Stimulated activated CD4-positive, alpha-beta T cell treated with anti-CD3 and anti-CD28 coated beads, Interleukin-15, amount 100 ng/mL, for 24 hours (primary cell): Measurements from ENCODE around the gene TMEM182.

Experiments used
- DNase-seq: peaks from one replicate; pipeline ENCODE4 v3.0.0-alpha.2; 2020

The TMEM182 gene

DNA sequence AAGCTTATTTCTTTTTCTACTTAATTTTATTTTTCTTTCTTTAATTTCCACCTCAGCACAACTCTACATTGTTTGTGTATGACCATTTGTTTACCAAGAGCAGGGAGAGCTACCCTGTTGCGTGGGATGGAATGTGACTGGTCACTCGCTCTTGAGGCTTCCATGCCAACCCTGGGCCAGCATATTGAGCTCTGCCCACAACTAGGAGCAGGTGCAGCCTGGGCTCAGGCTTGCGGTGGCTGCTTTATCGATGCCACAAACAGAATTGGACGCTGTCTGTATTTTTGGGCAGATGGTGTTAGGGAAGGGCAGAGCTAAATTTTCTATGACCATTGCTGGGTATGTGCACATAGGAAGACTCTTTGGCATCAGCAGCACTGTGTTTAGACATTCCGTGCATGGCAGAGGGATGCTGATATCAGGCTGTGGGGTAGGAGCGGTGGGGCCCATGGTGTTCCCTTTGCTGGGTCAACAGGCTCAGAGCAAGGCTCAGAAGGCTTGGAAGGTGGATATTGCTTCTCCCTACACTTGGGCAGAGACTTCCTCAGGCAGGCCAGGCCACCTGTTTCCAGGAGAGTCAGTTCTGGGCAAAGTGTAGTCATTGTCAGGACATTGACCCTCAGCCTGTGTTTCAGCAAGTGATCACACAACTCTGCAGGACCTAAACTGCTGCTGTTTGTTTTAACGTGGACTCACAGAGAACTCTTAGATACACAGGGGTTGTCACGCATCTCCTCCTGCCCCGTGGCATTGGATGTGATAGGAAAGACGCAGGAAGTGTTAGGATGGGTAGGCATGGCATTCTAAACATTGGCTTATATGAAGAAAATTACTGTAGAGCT is 40.2 kb downstream of the TMEM182 start:
- DNase-seq = no peak

DNA sequence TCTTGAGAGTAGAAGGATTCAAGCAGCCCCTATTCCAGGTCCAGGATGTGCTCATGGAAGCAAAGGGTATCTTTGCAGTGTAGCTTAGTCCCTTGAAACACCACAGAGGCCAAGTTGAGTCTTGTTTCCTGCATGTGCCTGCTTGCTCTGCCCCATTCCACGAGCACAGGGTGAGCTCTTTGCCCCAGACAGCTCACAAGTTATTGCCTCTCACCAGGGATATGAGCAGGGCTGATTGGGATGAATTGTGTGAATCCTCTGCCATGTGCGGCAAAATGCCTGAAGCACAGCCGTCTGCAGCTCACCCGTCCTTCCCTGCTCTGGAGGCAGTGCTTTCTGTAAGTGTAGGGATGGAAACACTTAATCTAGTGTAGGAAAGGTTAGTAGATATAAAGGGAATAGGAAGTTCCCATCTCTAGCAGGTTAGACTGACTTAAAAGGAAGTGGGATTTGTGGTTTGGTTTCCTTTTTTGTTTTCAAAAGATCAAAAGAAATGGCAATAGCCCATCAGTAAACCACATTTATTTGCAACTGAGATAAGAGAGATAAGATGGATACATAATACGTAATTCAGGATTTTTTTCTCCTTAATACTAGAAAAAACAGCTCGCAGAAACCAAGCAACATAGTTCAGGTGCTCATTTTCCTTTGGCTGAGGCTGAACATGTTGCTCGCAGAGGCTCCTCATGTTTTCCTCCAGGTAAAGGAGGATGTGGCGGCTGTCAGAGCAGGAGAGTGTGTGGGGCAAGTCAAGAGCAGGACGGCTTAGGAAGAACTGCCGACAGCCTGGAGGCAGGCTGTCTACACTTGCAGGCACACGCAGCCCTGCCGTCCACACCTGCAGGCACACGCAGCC is 41.4 kb downstream of the TMEM182 start:
- DNase-seq = peak; percentile 16

DNA sequence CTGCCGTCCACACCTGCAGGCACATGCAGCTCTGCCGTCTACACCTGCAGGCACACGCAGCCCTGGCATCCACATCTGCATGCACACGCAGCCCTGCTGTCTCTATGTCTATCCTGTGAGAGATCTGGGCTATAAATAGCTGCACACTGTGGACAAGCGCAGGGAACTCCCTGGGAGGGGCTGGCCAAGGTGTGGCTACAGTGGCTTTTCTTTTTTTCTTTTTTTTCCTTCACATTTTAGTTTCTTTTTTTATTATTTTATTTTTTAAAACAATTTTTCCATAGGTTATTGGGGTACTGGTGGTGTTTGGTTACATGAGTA is 42.0 kb downstream of the TMEM182 start:
- no peak for DNase-seq

DNA sequence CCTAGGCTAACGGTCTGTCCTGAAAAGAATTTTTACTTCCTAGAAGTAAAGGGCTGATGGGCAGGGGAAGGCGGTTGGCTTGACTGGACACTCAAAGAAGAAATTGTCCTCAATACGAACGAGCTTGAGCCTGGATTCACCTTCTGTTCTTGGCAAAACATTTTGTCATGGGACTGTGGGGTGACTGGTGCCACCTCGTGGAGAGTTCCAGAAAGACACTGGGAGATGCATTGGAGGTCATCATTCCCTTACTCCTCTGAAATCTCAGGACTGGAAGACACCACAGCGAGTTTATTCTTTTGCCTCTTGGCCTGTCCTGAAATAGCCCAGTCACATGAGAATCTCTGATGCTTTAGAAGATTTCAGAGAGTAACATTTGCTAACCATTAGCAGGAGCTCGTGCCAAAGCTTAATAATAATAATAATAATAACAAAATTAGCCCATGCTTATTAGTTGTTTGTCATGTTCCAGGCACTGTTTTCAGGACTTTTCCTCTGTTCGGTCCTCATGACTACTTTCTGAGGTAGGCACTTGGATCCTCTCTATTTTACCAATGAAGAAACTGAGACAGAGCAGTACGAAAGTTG is 44.5 kb downstream of the TMEM182 start:
- peak; percentile 64 for DNase-seq

DNA sequence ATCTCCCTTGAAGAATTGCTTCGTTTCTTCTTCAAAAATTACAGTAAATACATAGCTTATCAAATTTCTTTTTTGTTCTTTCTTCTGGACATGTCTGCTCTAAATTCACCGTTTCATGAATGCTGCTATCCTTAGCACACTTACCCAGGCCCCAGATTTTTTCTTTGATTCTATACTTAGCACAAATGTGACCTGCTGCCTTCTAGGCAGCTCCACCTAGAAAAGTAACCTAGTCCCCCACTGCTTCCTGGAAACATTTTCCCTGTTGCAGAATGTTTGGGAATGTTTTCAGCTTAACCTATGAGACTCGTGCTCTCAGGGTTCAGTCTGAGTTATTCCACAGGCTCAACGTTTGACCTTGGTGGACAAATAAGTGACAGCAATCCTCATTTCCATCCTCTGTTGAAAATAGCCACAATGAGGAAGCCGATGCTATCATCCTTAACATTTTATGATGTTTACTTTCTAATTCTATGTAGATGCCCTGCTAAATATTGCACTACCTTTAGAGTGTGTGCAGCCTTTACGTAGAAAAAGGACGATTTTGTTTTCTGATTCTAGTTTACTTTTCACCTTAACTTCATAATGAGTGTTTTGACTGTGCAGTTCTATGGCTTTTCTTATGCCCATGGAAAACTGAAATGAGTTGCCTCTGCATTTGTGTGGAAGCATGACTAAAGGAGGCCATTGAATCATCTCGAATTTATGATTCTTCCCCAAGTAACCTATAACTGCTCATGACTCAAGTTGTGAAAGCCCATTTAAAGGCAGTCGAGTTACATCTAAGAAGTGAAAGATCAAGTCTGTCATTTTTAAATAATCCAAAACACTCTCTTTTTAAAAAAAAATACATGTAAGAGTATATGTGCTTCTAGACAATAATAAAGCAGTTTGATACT is 47.7 kb downstream of the TMEM182 start:
- no peak for DNase-seq

DNA sequence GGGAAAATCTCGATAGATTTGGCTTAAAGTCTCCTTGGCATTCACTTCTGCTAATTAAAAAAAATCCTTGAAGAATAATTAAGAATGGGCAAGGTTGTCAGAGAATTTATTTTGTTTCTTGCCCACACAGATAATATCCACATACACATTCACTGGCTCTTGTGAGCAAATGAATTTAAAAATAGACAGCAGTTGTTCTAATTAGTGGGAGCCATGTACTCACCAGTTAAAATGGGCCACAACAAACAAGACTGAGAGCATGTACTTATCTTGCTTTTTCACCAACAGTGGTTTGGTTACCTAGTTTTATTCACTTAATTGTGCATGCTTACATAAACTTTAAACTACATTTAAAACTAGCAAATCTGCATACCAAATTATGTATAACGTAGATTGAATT is 53.5 kb downstream of the TMEM182 start:
- DNase-seq = no peak

DNA sequence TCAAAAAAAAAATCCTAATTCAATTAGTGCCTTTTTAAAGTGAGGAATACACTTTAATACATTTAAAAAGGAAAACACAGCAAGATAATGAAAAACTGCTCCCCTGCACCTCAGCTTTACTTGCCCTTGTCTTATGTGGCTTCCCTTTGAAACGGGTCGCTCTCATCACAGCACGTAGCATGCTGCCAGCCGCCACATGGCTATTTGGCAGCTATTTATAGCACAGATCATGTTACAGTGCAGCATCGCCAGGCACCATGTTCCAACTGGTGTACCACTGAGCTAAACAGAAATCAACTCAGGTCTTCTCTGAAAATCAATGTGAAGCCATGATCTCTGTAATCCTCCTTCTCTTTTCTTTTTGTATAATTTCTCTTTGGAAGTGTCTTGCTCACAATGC is 65.1 kb downstream of the TMEM182 start:
- no peak for DNase-seq

DNA sequence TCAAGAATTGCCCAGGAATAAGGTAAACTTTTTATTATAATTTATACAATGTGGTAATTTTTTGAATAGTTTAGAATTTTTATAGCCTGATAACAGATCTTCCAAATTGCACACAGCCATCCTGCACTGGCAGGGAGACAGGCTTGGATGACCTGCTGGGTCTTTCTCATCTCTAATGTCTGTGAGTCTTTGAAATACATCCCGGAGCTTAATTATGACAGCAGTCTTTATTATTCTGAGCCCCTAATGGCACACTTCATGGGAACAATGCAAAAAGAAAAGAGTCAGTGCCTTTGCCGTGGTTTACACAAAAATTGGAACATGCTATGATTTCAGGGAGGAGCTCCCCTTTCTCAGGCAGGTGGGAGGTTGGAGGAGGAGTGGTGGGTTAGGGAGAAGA is 71.0 kb downstream of the TMEM182 start:
- DNase-seq = no peak

DNA sequence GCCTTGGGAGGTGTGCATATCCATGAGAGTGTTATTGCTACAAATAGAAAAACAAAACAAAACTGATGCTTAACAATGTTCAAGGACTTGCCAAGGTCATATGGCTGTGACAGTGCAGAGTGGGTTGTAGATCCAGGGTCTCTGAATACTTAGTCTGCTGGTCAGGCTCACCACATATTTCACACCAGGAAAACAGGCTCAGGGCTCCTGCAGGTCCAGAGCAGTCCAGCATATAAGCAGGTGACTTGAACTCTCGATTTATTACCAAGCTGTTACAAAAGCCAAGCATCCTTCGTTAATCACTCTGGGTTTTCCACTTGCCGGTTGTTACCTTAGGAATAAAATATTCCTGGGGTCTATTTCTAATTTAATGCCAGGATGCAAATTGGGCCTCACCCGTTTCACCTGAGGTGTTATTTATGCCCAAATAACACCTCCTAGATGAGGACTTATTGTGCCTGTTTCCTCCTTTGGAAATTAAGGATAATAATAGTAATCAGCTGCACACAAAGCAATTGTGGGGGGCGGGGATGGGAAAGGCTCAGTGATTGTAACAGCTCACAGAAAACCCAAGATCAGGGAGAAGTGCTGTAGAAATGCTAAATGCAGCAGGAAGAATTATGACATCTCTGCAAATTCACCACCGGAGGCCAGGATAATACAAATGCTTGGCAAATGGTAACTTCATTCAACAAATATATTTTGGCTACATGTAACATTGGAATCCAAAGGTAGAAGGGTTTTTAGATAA is 72.9 kb downstream of the TMEM182 start:
- DNase-seq = no peak

DNA sequence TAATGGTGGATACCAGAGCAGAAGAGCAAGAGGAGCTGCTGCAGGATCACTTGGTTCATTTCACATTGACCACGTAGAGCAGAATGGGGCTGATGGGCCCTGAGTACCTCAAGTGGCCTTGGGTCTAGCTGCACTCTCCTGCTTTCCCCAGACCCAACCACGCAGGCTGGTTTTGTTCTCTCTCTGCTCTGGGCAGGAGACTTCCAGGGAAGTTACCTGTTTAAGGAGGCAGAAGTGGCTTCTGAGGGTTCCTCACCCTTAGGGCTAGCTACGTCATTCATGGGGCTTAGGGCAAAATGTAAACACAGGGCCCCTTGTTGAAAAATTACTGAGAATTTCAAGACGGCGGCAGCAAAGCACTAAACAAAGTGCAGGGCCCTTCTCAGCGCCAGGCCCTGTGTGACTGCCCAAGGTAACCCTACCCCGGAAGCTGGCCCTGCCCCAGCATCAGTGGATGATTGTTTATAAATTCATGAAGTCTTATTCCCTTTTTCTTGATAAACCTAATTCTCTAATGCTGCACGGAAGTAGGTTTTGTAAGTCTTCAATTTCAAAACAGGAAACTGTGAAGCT is 75.9 kb downstream of the TMEM182 start:
- no peak for DNase-seq

DNA sequence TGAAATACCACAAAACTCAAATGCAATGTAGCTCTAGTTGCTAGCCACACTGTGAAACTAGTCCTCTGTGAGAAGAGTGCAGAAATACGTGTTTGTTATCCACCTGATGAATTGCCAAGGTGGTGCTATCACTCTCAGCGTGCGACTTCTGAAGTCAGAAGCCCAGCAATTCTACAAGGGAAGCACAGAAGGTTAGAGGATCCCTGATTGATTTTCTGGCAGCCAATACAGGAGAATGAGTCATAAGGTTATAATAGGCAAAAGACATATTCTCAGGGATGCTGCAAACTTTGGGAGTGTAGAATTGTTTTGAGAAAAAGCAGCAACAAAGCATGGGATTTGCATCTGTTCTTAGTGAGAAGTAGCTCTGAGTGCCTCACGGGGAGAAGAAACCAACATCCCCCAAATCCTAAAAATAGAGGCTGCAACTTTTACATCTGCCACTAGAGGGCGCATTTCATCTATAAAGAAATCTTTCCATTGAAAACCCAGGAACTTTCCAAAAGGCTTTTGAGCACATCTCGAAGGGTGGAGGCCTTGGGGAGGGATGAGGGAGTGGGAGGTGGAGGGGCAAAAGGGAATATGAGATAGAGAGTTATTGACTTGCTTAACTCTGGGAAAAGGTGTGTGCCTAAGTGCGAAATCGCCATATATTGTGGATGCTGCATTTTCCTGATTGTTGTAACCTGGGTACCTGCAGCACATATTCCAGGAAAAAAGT is 78.0 kb downstream of the TMEM182 start:
- DNase-seq = peak; percentile 39

DNA sequence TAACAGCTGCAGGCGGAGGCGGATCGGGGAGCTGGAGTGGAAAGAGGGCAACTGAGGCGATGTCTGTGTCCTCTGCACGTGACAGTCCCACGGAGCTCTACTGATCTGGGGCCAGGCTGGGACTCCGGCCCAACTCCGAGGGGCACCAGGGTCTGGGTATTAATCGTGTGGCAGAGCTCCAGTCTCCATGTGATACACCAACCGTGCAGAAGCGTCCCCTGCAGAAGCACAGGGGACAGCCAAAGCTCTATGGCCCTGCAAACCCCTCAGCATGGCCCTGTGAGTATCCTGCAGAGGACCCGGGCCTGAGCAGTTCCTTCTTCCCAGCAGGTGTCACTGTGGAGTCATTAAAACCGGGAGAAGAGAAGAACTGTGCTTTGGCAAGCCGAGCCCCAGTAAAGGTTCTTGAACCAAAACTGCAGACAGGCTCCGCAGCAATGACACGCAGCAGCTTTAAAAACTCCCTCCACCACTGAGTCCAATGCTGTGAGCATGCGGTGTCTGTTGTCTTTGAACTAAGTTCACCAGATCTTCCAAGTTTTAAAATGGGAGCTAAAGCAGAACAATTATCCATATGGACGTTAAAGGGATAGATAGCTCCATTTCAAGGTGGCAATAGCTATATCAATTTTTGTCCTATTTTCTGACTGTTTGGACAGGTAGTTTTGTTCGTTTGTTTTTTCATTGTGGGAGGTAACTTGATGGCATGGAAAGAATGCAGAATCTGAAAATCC is 79.4 kb downstream of the TMEM182 start:
- DNase-seq = peak; percentile 52

DNA sequence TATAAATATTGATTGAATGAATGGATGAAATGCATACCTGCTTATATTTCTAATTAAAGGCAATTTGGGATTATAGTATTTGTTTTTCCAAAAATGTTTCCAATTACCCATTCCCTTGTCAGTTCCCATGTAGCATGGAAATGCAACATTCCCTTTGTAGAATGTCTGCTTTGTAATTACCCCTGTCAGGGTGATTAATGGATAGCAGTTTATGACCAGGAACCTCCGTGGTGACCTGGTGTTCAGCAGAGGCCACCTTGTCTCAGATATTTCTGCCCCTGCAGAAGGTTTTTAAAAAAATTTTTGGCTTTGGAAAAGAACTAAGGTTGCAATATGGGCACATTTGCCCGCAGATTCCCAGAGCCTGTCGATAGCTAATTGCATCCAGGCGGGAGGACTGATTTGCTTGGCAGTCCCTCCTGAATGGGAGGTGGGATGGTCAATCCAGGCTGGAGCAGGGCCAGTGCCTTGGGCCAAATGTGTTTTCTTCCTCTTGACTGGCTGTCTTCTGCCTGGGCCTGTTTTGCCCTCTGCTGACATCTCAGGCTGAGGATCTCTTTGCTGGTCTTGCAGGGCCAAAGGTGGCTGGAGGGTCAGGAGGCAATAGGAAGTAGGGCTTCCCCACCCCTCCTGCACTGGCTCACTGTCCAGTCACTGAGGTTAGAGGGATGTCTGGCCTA is 82.1 kb downstream of the TMEM182 start:
- no peak for DNase-seq

DNA sequence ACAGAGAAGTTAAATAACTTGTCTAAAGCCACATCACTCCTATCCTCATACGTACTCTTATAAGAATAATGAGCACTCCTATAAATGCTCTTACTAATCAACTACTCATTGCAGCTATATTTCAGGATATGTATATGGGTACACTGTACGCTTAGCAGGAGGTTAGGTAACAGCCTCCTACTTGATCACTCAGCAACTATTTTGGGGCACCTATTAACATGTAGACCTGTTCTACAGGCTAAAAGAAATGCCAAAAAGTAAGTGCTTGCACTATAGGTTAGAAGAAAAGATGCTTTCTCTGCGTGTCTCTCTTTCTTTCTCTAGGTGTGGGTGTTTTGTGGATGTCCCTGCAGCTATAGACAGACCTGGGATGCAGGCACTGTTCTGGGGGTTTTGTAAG is 83.1 kb downstream of the TMEM182 start:
- no peak for DNase-seq

DNA sequence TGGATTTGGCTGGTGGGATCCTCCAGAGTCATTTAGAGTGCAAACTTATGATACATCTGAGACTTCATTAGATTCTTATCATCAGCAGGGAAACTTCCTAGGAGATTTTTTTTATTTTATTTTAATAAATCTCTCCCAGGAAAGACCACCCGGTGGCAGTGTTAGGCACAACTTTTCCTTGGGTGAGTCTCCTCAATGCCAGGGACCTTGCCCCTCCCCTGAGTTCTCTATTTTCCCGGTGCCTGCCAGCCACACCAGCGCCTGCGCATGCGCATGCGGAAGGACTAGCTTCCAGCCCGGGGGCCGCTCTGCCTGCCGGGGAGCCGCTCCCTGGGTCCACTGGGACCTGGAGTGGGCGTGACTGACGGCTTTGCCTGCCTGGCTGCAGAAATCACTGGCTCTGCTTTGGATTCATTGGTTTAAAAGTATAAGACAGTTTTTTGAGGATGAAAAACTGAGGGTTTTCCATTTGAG is 86.6 kb downstream of the TMEM182 start:
- peak; percentile 62 for DNase-seq

DNA sequence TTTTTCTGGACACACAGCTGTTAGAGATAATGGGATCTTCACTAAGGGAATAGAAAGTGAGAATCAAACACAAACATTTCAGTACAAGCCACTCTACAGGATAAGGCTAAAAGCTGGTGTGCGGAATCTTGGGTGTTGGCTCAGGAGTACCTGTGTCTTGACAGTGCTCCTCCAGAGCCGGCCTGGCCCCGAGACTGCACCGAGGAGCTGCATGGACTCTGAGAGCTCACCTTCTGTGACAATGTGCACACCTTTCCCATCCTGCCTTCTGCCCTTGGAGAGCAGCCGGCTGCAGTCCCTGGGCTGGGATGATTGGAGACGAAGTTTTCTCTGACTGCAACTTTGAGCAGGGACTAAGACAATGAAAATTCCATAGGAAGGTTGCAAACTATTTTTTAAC is 89.1 kb downstream of the TMEM182 start:
- DNase-seq = no peak

DNA sequence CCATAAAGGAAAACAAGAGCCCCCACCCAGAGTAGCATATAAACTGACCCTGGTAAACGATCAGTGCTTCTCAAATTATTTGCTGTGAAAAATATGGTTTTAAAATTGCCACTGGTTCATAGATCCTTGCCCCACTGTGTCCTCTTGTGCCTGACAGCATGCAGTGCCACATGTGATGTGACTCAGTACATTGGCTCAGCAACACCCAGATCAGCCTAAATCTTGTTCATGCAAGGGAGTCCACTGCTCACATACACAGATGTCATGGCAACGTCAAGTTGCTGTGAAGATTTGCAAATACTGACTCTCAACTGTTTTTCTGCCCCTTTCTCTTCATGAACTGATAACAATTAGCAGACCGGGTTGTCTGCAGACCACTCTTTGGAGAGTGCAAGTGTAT is 91.0 kb downstream of the TMEM182 start:
- DNase-seq = no peak
